ENCODE measurements around the gene C1orf87.

Gene C1orf87

DNA sequence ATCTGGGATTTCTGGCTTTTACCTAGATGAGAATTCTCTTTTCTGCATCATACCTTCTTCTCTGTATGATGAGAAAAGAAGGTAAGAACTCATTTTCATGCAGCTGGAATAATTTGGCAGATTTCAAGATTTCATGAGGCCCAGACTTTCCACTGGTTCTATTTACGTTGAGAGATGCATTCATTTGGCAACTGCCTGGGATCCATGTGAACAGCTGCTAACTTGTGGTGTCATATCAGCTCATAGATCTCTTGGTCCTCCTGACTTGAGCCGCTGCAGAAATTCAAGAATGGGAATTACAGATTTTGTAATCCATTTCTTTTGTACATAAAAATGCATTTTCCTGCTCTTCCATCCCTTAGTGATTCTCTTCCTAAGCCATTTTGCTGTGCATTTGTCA is 17.1 kb upstream of the C1orf87 start:
- no peaks in the 10 kb centered on the region for H3K36me3 ChIP-seq
- TF ChIP-seq, protein P1, sequence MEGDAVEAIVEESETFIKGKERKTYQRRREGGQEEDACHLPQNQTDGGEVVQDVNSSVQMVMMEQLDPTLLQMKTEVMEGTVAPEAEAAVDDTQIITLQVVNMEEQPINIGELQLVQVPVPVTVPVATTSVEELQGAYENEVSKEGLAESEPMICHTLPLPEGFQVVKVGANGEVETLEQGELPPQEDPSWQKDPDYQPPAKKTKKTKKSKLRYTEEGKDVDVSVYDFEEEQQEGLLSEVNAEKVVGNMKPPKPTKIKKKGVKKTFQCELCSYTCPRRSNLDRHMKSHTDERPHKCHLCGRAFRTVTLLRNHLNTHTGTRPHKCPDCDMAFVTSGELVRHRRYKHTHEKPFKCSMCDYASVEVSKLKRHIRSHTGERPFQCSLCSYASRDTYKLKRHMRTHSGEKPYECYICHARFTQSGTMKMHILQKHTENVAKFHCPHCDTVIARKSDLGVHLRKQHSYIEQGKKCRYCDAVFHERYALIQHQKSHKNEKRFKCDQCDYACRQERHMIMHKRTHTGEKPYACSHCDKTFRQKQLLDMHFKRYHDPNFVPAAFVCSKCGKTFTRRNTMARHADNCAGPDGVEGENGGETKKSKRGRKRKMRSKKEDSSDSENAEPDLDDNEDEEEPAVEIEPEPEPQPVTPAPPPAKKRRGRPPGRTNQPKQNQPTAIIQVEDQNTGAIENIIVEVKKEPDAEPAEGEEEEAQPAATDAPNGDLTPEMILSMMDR (IDR thresholded peaks at IDR 0.05; ENCODE audit: low read depth, low read length): no peak
- H3K9me3 ChIP-seq: no peaks in the 10 kb centered on the region
- DNase-seq: no peak
- H3K27me3 ChIP-seq: no peaks in the 10 kb centered on the region
- no peak overlapping the region for H3K4me3 ChIP-seq (ENCODE audit: low read depth, low read length)
- H3K4me1 ChIP-seq: no peaks in the 10 kb centered on the region

DNA sequence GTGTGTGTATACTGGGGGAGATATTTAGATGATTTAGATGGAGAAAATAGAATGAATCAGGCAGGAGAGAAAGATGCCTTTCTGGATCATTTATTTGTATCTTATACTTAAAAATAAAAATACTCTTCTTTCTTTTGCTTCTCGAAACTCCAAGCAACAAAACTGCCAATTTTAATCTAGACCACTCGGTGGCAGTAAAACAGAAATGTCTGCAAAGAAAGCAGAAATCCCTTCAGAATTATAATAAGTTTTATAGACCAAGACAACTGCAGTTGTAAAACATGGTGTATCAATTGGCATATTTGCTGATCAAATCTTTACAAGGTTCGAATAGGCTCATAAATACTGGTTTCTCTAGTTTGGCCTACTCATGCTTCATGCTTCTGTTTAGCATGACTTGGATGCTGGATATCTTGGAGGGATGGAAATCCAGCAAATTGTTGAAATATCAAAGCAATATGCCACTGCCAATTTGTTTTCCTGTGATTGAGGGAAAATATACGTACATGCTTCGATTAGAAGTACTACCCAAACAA is 15.1 kb upstream of the C1orf87 start:
- Histone ChIP-seq H3K4me1 (no peaks in the 10 kb centered on the region), H3K9me3 (no peaks in the 10 kb centered on the region), H3K36me3 (no peaks in the 10 kb centered on the region), H3K4me3 (ENCODE audit: low read depth, low read length) (no peak overlapping the region), H3K27me3 (no peaks in the 10 kb centered on the region)
- TF ChIP-seq, protein P1 (IDR thresholded peaks at IDR 0.05; ENCODE audit: low read depth, low read length): peak; percentile 26
- no peak for DNase-seq

DNA sequence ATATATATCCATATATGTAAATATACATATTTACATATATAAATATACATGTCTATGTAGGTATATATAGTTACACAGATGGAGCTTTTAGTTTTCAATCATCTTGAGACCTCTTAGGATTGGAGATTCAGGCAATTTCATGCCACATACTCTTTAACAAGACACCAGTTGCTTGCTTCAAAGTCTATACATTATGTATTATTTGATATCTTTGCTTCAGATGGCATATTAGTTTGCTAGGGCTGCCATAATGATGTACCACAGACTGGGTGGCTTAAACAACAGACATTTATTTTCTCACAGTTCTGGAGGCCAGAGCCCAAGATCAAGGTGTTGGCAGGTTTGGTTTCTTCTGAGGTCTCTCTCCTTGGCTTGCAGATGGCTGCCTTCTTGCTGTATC is 14.1 kb upstream of the C1orf87 start:
- TF ChIP-seq, protein P1 (IDR thresholded peaks at IDR 0.05; ENCODE audit: low read depth, low read length): no peak
- H3K4me3 ChIP-seq (ENCODE audit: low read depth, low read length): no peak overlapping the region
- no peak for DNase-seq
- no peaks in the 10 kb centered on the region for H3K9me3 ChIP-seq
- no peaks in the 10 kb centered on the region for H3K4me1 ChIP-seq
- H3K36me3 ChIP-seq: no peaks in the 10 kb centered on the region
- H3K27me3 ChIP-seq: no peaks in the 10 kb centered on the region

DNA sequence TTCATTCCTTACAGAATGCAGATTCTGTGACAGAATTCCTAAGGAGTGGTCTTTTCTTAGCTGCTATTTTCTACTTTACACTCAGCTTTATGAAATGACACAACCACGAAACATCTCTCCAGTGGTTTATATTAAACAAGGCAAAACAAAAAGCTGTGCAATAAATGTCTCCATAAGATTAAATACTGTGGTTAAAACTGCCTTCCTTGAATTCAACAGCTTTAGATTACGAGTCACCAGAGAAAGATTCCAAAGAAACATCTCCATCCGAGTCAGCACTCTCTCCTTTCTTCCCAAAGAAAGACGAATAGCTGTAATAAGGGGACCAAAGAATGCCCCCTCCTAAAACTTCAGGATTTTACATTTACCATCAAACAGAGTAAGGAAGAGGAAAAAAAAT is 4.6 kb upstream of the C1orf87 start:
- H3K27me3 ChIP-seq: no peaks in the 10 kb centered on the region
- H3K4me1 ChIP-seq: no peaks in the 10 kb centered on the region
- no peak for DNase-seq
- no peak overlapping the region for H3K4me3 ChIP-seq (ENCODE audit: low read depth, low read length)
- no peaks in the 10 kb centered on the region for H3K36me3 ChIP-seq
- TF ChIP-seq, protein P1 (IDR thresholded peaks at IDR 0.05; ENCODE audit: low read depth, low read length): no peak
- H3K9me3 ChIP-seq: no peaks in the 10 kb centered on the region

DNA sequence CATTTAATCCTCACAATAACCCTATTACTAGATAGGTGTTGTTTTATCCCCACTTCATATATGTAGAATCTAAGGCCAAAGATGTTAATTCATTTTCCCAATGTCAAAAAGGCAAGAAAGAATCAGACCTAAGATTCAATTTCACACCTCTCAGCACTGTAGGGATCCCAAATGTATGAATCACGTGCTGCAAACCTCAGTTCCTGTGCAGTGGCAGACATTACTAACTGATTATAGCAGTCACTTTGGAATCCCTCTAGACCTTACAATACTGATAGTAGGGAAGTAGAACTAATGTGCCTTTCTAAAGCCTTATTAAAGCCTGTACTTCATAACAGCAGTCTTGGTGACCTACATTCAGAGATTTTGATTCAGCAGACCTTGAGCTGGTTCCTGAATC is 2.3 kb downstream of the C1orf87 start:
- DNase-seq: no peak
- no peak overlapping the region for H3K4me3 ChIP-seq (ENCODE audit: low read depth, low read length)
- TF ChIP-seq, protein P1 (IDR thresholded peaks at IDR 0.05; ENCODE audit: low read depth, low read length): no peak
- H3K4me1 ChIP-seq: no peaks in the 10 kb centered on the region
- H3K9me3 ChIP-seq: no peaks in the 10 kb centered on the region
- no peaks in the 10 kb centered on the region for H3K27me3 ChIP-seq
- no peaks in the 10 kb centered on the region for H3K36me3 ChIP-seq

DNA sequence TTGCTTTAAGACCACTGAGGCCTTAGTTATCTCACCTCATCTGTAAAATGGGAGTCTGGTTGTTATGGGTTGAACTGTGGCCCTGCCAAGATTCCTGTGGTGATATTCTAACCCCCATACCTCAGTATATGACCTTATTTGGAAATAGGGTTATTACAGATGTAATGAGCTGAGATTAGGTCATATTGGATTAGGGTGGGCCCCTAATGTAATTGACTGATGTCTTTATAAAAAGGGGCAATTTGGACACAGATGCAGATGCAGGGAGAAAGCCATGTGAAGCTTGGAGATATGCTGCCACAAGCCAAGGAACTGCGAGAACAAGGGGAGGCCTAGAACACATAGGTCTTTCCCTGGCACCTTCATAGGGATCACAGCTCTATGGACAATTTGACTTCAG is 3.9 kb downstream of the C1orf87 start:
- Histone ChIP-seq H3K4me3 (ENCODE audit: low read depth, low read length) (no peak overlapping the region), H3K4me1 (no peaks in the 10 kb centered on the region), H3K36me3 (no peaks in the 10 kb centered on the region), H3K27me3 (no peaks in the 10 kb centered on the region), H3K9me3 (no peaks in the 10 kb centered on the region)
- TF ChIP-seq, protein P1 (IDR thresholded peaks at IDR 0.05; ENCODE audit: low read depth, low read length): no peak
- DNase-seq: no peak
